GM18861 (cell line): ENCODE measurements around the gene VAC14.

Experiments used
- ATAC-seq: cut with Tn5 transposase; IDR thresholded peaks from one replicate; pipeline ENCODE4 v1.9.1; 2021; ENCODE audit not compliant: unreplicated experiment

Gene VAC14

DNA sequence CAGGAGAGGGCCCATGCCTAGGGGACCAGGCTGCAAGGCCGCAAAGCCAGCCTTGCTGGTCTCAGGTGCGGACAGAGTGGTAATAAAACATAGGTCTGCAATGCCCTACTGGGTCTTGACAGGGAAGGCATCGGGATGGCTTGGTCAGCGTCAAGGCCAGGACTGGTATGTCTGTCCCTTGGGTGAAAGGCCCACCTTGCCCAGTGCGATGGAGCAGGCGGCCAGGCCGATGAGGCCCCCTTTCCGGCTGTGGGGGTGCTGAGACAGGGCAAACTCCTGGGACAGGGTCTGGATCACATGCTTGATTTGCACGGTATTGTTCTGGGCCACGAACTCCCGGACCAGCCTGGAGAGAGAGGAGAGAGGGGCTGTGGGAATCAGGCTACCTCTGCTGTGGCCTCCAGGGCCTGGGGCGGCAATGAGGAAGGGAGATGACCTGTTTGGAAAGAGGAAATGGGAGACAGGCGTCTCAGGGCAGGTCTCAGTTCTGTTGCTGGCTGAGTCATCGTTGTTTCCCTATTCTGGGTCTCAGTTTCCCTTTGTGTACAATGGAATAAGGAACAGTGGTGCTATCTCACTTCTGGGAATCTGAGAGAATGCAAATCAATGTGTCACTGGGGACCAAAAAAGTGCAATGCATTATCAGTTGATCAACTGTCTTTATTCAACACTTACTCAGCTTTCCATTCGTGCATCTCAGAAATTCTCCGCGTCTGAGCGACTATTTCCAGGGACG is 14.8 kb downstream of the VAC14 start:
- no peak for ATAC-seq

DNA sequence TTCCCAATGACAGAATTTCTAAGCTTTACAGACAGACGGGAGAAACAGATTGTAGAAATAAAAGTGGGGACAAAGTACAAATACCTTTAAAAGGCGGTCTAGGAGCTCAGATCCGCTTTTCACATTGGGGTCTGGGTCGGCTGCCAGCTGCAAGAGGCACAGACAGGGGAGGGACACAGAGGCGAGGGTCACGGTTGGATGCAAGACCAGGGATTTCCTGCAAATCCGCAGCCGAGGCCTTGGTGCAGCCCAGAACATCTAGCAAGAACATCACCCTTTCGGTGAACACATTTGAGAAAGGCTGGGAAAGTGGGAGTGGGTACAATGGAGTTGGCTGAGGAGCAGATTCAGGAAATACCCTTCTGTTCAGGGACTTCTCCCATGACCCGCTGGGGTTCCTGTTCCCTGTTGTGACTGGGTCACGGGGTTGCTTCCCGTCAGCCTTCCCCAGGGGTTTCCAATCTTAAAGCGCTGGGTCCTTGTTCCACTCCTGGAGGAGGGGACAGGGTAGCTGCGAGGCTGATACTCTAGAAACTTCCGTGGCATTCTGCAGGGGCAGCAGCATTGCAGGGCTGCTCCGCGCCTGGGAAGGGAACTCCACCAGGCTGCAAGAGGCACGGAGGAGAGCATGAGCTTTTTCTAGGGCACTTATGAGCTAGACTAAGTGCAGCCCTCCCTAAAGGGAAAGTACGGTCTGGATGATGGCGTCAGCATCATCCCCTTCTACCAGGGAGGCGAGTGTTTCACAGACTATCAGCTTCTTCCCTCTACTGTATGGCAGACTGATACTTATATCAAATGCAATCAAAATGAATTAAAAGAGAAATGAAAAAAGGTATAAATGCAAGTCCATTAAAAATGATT is 16.0 kb downstream of the VAC14 start:
- no peak for ATAC-seq

DNA sequence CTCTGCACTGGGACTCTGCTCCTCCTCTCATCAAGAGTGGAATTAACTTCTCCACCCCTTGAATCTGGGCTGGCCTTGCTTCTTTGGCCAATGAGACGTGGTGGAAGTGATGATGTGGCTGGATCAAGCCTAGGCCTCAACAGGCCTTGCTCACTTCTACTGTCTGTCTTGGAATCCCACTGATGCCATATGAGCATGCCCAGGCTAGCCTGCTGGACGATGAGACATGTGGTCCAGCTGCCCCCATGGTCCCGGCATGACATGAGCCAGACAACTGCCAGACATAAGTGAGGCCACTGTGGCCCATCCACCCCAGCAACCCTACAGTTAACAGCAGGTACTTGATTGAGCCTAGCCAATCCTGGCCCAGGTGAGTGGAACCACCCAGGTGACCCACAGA is 18.7 kb downstream of the VAC14 start:
- no peak for ATAC-seq

DNA sequence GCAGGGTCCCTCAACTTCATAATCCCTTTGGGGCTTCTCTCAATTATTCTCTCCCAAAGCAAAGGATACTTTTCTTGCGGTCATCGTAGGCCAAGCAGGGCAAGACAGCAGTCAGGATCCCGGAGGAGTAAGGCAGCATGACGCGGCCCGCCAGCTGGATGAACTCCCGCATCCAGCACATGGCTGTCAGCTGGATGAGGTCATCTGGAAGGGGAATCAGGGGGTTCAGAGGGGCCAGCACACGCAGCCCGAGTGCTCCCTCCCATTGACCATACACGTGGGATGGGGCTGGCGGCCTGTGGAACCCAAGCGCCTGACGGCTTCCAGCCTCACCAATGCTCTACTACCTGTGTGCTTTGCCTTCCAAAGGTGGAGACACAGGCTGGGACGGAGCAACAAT is 19.2 kb downstream of the VAC14 start:
- no peak for ATAC-seq

GRCh38 chr16:70780546-70780945 is 20.4 kb downstream of the VAC14 start:
- ATAC-seq = no peak

DNA sequence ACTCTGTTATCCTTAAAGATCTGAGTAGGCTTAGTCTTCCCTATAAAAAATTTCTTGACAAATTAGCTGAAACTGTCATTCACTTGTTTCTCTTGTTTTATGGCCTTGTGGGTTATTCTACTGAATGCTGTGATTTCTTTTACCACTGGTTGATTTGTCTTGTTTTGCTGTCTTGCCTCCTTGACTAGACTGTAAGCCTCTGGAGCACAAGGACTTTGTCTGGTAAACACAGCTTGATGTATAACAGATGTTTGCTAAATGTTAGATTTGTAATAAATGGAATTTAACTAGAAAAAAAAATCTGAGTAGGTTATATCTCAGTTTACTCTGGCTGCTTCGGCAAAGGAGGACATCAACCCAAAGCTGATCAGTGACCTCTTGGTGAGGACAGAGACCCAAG is 21.6 kb downstream of the VAC14 start:
- ATAC-seq = no peak

DNA sequence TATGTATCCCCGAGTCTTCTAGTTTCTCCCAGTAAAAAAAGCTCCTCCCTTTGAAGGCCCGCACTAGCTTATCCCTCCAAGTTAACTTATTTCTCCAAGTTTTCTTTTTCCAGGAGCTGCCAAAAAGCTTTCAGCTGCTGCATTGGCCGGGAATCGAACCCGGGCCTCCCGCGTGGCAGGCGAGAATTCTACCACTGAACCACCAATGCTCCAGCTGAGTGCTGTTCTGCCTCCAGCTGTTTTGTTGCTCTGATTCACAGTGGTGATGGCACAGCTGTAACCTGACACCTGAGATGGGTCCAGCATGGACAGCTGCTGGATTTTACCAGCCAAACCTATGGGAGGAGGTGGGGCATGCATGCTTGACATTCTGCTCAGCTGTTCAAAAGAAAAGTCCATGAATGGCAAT is 22.1 kb downstream of the VAC14 start:
- no peak for ATAC-seq

GRCh38 chr16:70777973-70778406 is 23.0 kb downstream of the VAC14 start:
- ATAC-seq = no peak

- no peak for ATAC-seq
Measured at GRCh38 chr16:70777496-70777895, 23.5 kb downstream of the VAC14 start.

- ATAC-seq = no peak
Measured at GRCh38 chr16:70775399-70775798, 25.6 kb downstream of the VAC14 start.

- no peak for ATAC-seq
Measured at GRCh38 chr16:70774261-70774660, 26.7 kb downstream of the VAC14 start.

- ATAC-seq = no peak
Measured at GRCh38 chr16:70772493-70772892, 28.5 kb downstream of the VAC14 start.

GRCh38 chr16:70770626-70771552 is 30.1 kb downstream of the VAC14 start:
- no peak for ATAC-seq

DNA sequence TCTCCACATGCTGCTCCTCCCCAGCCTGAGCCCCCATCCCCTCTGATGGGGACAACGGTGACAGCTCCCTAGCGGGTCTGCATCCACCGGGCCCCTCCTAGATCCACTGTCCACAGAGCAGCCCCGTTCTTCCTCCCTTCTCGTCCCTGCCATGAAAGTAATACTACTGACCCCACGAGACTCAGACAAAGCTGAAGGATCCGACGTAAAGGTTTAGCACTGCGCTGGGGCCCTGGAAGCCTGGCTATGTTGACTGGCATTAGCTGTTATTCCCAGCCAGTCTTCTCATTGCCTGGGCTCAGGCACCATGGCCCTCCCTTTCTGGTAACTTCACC is 30.7 kb downstream of the VAC14 start:
- ATAC-seq = no peak

DNA sequence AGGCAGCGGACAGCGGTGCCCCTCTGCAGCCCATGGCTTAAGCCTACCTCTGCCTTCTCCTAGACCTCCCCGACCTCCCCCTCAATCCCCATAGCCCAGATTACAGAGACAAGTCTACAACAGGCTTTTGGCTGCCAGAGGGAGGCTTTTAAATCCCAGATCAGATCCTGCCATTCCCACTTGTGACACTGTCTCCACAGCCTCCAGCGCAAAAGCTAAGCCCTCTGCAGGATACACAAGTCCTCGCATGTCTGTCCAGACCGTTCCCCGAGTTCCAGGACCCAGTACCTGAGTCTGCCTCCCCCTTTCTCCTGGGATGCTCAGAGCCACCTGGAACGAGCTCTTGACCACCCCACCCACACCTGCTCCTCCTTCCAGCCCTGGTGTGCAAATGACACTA is 31.2 kb downstream of the VAC14 start:
- ATAC-seq = no peak

- no peak for ATAC-seq
Measured at GRCh38 chr16:70769131-70769530, 31.8 kb downstream of the VAC14 start.

DNA sequence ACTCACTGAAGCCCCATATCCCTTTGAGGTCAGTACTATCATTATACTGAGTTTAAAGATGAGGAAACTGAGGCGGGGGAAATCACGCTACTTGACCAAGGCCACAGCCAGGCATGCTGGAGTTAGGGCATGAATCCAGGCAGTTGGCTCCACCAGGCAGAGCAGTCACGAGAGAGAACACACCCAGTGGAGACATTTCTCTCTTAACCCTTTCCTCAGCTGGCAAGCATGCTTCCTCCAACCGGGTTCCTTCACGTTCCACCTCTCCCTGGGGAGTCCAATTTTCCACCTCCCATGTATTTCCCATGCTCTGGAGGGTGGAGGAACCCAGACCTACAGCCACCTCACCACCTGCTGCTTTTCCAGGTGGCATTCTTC is 32.8 kb downstream of the VAC14 start:
- ATAC-seq = no peak

DNA sequence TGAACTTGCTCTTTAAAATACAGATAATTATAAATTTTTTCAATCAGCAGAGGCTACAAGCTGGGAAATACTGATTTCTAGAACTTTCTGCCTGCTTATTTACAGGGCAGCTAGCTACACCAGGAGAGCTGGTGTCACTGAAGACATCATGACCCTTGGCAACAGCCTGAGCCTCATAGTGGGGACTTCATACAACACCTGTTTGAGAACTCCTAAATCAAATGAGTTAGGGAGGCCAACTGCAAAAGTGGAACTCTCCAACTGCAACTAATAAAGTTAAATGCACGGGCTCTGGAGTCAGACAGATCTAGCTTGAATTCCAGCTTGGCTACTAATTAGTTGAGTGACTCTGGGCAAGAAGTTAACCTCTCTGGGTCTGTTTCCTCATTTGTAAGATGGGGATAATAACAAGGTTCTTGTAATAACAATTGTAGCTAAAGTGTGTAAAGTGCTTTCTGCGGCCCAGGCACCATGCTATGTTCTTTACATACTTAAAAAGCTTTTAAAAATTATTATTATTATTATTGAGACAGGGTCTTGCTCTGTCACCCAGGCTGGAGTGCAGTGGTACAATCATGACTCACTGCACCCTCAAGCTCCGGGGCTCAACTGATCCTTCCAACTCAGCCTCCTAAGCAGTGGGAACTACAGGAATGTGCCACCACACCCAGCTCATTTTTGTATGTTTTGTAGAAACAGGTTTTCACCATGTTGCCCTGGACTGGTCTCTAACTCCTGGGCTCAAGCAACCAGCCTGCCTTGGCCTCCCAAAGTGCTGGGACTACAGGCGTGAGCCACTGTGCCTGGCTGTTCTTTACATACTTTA is 33.4 kb downstream of the VAC14 start:
- no peak for ATAC-seq

- no peak for ATAC-seq
Measured at GRCh38 chr16:70766658-70767057, 34.3 kb downstream of the VAC14 start.

GRCh38 chr16:70766176-70766575 is 34.8 kb downstream of the VAC14 start:
- no peak for ATAC-seq

DNA sequence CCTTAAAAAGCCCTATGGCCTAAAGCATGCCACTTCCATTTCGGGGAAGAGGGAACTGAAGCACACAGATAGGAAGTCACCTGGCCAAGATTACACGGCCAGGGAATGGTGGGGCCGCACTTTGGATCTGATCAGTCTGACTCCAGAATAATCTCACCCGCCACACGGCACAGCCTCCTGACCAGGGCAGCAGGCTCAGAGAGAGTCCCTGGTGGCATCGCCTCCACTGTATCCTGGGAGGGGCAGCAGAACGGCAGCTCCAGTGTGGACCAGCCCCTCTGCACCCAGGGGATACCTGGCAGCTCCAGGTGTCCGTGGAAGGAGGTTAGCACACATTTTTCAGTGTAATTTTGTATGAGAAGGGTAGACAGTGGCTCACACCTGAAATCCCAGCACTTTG is 35.5 kb downstream of the VAC14 start:
- no peak for ATAC-seq
